HG03060 (cell line): Measurements from ENCODE around the gene ABTB2.
A peak's percentile ranks its signal among the peaks of the same experiment; 100 is the strongest.
"Not testable (repeated sequence)": the region's sequence is repeated elsewhere in the genome, so short reads cannot be mapped to it uniquely, and the experiment has no call there.

Experiments
- ATAC-seq: cut with Tn5 transposase; IDR thresholded peaks from one replicate; pipeline ENCODE4 v1.9.1; 2021; ENCODE audit warnings: low read depth, moderate number of reproducible peaks; ENCODE audit not compliant: unreplicated experiment

The ABTB2 gene

DNA sequence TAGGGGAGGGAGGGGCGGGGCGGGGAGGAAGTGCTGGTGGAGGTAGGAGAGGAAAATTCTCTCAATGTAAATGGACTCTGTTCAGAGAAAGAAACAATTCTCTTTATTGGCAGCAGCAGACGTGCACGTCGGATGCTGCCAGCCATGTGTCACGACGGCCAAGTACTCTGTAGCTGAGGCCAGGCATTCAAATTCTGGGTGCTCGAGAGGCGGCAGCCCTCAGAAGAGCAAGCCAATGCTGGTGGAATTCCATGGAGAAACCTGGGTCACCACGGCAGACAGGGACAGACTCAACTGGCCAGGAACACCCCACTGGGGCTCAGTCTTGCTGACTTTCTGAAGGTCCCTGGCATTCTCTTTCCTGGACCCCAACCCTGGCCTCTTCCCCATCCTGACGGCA, 90.8 kb downstream of the ABTB2 start:
- ATAC-seq: no peak

DNA sequence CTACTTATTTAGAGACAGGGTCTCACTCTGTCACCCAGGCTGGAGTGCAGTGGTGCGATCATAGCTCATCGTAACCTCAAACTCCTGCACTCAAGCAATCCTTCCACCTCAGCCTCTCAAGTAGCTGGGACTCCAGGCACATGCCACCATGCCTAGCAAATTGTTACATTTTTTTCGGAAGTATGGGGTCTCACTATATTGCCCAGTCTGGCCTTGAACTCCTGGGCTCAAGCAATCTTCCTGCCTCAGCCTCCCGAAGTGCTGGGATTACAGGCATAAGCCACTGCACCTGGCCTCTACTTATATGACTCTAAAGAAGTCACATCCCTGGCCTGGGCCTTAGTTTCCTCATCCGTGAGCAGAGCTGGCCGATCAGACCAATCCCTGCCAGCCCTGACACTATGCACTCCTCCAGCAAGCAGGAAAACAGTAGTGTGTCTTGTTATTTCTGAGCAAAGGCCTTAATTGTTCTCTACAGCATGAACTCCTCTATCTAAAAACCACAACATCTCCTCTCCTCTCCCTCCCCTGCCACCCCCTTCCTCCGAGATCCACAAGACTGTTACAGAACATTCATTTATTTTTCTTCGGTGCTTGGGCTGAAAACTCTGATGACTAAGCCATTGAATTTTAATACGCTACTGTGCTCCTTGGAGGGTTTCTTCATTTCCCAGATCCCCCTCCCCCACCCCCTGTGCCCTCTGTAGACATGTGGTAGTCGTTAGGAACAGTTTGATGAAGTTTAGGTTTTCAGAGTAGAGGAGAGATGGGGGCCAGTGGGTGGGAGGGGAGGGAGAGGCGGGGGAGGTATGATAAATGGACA, 91.5 kb downstream of the ABTB2 start:
- no peak for ATAC-seq

DNA sequence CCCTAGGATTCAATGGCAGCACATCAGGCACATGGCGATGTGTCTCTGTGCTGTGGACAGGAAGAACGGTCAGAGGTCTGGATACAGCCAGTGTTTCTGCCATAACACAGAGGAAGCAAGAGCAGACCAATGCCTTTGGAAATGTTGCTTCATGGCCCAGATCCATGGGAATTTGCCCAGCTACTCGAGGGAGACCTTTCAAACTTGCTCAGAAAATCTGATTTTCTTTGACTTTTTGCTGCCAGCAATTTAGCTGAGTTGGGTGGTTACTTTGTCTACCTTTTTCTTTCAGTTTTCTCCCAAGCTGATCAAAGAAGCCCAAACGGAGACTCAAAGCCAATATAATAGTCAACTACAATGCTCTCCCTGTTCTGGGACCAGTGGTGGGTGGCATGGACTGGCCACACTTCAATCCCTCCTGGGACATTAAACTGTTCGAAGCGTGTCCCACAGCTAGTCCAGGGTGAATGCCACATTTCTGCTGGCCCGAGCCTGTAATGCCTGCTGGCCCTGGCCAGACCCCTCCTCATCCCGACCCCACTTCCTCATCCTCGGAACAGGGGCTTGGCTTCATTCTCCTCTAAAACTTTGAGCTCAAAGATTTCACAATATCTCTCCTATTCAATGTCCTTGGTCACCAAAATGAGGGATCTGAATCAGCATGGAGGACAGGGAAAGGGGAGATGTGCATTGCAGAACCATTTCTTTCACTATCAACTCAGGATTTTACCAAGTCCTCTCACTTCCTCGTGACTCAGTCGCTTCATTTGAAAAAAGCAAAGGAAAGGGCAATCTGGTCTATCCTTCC, 93.3 kb downstream of the ABTB2 start:
- ATAC-seq: no peak

DNA sequence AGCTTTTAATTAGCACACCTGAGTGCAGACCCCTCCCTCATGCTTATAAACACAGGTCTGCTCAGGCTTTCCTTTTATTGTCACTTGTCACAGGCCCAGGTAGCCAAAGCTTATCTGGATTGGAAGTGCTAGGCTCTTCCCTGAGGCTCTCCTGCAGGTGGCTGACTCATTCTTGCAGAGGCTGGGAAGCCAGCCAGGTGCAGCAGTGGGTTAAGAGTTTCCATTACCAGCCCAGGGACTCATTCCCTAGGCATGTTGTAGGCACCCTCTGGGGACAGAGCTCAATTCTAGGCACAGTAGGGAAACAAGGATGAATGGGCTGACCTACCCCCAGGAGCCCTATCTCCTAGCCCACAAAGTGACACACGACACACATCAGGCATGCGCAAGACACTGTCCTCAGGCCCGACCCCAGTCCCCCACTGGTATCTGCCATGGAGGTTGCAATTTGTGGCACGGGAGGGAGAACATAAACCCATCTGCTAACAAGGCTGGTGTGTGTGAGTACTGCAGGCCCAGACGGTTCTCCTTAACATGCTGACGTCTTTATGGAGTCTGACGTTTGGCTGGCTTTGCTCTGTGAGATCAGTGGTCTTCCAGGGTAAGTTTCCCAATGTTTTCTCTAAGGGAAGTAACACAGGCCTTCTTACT, 94.2 kb downstream of the ABTB2 start:
- ATAC-seq: no peak

DNA sequence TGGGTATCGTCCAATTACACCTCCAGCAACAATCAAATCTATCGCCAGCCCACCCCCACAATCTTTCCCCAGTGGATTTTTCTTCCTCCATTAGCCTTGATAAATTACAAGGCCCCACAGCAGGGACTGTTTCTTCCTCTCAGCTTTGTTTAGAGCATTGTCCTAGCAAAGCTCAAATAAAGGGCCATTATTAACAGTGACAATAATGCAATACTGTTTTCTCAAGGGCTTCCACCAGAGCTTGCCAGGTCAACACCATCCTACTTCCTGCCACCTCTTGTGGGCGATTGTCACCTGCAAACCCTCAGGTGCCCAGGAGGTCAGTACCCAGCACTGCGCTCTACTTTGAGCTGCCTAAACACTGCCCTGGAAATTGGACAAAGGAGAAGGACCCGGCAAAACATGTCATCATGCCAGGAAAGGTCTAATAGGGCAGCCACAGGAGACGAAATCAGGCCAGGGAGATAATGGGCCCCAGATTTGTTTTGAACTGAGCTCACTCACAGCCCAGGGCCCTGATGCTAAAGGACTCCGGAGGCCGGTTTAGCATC, 95.2 kb downstream of the ABTB2 start:
- ATAC-seq: no peak

DNA sequence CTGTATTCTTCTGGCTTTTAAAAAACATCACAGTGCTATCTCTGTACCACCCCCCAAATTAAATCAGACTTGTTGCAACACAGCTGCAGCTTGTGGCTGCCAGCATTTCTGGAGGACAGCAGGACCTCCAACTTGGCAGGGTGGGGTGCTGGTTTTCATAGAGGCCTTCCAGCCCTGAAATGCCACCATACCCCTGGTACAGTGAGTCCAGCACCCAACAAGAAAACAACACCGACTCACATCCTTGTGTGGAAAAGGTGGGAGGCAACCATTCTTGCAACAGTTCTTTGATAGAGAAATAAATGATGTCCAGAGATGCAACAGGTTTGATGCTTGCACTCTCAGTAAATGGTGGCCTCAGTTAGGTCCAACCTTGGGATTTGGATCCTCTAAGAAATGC, 96.0 kb downstream of the ABTB2 start:
- no peak for ATAC-seq

DNA sequence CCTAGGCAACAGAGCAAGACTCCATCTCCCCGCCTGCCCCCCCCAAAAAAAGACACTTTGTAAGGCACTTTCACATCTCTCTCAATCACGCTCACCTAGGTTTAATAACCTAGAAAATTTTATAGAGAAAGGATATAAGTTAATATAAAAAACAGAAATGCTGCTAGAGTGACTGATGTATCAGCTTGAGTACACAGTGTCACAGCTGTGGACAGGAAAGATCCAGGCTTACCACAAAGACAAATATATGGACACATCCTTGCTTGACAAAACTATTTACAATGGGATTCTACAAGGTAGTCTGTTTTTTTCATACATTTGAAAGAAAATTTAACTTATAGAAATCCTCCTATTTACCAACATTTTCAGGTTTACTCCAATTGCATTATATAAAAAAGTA, 96.7 kb downstream of the ABTB2 start:
- no peak for ATAC-seq

DNA sequence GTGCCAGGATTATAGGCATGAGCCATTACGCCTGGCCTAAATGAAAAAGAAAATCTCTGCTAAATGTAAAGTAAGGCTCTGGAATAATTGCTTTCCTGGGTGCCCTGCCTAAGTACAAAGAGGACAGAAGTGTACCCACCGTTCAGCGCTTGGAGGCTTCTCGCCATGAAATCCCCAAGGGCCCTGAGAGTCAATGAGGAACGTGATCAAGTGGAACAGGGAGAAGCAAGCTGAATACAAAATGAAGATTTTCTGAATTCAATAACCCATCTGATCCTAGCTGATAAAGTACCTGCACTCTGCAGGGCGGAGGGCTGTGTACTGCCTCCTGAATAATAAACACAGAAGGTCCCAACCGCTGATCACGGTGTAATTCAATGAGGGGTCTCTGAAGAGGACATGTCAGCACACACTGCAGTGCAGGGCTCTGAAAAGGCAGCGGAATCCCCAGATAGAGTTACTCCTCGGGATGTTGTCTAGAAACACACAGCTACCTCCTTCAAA, 97.7 kb downstream of the ABTB2 start:
- no peak for ATAC-seq

DNA sequence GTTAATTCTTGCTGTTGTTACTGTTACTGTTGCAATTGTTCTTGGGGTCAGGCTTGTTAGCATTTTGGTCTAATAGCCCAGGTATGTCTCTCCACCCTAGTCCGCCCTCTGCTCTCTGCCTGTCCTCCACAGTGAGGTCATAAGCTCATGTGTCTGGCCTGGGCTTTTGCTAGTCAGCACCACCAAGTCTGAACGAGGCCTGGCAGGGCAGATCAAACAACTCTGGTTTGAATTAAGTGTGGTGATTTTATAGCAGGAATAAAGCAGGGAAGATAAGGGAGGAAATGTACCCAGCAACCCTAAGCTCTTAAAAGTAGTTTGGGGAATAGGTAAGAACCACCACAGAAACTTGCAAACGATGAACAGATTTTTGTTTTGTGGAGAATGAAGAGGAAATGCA, 98.7 kb downstream of the ABTB2 start:
- ATAC-seq: no peak

DNA sequence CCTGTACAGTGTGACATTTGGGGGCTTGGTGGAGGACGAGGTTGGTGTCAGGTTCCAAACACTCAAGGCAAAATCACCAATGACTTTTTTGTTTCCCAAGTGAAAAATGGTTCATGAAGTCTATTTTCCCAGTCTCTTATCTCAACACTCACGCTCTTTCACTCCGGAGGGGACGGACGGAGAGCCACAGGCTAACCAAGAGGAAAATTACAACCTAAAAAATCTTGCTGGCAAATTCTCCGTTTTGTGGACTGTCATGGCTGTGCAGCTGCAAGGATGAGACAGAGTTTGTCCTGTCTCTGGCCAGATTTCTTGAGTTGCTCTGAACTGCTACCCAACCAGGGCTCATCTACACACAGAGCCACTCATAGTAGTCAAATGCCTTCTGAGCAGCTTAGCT, 101.2 kb downstream of the ABTB2 start:
- no peak for ATAC-seq

DNA sequence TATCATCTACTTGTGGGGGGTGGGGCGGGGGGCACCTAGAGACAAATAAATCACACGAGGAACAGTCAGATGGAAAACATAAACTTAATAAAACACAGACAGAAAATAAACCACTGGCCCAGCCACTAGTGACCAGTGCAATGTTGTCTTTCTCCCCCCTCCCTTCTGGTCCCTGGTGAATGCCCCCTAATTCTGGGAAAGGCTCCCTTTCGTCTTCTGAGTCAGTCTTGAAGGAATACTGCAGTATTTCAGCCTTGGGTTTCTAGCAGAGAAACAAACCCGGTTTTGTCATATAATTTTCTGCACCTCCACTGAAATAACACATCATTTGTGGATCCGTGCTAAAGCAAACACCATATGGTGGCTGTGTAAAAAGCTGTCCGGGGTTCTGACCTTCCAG, 101.7 kb downstream of the ABTB2 start:
- no peak for ATAC-seq

DNA sequence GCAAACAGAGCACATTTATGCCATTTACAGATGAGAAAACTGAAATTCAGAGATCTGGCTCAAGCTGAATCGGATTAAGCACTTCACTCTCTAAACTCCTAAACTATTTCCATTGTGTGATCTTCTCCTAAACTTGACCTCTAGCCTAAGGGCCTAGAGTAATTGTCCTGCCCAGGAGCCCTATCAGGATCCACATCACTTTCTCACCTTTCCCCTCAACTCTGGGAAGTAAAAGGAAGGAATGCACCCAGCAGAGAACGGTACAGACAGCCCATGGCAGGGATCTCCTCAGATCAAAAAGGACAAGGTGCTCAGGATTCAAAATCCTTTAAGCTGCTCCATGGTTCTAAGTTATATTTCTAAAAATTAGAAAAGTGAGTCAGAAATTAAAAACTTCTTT, 102.7 kb downstream of the ABTB2 start:
- ATAC-seq: no peak

DNA sequence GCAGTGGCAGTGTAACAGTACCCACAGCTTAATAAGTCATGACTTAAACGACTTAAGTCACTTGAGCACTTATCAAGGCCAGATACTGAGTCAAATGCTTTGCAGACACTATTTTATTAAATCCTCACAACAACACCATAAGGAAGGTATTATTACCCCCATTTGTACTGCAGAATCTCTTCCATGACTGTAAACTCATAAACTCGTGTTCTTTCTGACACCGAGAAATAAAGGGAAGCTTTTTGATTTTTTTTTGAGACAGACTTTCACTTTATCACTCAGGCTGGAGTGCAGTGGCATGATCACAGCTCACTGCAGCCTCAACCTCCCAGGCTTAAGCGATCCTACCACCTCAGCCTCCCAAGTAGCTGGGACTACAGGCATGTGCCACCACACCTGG, 103.8 kb downstream of the ABTB2 start:
- no peak for ATAC-seq

DNA sequence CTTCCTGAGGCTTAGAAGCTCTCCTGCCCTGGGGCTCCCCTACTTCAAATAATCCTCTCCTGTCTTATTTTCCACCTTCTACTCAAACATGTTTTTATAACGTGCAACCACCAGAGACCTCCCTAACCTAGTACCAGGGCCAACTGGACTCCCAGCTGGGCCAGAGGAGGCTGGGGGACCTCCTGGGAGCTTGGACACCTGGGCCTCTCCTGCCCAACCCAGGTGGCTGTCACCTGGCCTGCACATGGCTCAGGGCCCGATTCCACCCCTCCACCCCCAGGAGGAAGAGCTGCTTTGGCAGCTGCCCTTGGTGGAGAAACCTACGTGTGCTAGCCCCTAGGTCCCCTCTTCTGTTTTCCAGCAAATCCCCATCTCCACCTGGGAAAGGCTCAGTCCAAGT, 105.2 kb downstream of the ABTB2 start:
- no peak for ATAC-seq

DNA sequence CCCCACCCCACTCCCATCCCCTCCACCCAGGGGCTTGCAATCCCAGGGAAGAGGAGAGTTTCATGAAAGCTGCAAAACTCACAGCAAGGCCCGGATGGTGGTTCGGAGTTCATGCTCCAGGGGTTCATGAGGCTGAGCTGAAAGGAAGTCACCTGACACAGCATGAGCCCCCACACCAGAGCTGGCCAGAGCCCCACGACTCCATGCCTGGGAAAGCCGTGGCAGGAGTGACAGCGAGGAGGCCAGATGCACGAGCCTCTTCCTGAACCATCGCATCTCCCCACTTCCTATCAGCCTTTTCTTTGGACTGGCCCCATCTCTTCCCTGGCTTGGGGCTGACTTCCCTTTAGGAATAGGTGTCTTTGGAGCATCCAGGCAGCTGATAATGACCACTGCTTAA, 105.8 kb downstream of the ABTB2 start:
- ATAC-seq: no peak

DNA sequence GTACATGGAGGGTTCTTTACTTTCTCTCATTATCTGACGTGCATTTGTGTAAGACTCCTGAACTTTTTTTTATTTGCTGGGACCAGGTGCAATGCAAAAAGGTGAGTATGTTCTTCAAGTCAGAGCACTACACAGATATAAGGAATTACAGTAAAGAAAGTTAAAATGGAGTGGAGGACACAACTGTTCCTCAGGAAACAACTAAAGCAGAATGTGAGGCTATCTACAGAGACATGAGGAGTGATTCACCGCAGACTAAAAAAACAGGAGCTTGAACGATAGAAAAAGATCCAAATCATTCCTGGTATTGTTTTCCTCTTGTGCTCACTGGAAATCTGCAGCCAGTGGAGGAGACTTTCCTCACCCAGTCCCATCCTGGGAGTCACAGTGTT, 106.2 kb downstream of the ABTB2 start:
- no peak for ATAC-seq

DNA sequence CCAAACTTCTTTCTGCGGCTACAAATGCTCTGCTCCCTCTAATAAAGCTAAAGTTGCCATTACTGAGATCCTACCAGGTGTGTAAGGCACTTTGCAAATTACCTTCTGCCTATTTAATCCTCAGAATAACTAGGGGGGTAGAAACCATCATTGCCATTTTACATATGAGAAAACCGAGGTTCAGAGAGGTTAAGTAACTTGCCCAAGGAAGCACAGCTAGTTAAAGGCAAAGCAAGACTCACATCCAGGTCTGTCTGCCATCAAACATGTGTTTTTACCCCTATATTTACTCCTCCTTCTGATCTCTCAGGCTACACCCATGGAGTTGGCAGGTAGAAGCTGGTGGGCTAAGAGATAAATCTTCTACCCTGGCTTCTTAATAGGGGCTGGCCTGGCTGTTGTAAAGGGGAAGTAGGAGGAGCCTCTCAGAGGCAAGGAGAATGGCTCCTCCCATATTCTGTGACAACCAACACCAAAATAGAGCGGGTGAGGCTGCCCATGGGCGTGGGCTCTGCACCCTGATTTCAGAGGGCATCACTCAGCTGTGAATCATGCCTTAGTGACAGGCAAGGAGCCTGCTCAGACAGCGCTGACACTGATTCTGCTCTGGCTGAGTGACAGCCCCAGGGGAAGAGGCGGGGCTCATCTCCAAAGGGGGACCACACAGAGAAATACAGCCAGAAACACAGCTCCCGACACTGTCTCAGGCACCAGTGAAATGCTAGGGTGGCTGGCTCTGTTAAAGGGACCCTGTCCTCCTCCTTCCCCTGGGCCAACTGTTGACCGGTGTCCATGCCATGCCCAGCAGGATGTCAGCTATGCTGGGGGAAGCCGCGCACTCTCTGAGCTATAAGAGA, 106.8 kb downstream of the ABTB2 start:
- peak; percentile 72 for ATAC-seq

DNA sequence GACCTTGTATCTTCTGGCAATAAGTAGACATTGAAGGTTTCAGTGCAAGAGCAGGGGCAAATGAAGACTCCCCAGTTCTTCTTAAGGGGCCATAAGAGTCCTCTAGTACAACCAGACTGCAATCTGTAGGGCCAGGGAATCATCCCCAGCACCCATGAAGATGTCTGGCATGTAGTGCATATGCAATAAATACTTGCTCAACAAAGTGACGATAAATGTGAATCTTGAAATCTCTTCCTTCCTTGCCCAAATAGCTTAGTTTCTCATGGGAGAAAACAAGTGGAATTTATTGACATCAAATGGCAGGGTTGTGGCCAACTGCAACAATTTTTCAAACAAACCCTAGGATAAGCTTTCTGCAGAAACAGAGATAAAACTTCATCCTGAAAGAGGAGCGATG, 107.6 kb downstream of the ABTB2 start:
- no peak for ATAC-seq

DNA sequence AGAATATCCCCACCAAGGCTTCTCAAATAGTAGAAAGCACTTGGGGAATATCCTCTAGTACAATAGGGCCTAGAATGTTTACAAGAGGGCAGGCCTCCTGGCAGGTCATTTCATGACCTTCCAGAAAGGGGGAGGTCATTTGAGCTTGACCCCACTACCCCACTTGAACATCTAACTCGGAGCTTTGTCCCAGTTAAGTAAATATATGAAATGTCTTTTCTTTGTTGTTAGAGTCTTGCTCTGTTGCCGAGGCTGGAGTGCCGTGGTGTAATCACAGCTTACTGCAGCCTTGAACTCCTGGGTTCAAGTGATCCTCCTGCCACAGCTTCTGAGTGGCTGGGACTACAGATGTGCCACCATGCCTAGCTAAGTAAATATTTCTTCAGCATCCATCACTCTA, 108.4 kb downstream of the ABTB2 start:
- no peak for ATAC-seq

DNA sequence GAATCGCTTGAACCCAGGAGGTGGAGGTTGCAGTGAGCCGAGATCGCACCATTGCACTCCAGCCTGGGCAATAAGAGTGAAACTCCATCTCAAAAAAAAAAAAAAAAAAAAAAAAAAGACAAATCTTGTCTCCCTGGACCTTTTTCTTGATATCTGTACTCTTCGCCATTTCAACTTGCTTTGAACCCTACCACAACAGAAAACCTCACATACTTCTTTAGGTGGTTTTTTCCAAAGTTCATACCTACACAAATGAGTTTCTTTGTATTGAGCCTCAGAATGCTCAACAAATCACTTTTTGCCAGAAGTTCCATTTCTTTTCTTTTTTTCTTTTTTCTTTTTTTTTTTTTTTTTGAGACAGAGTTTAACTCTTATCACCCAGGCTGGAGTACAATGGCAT, 111.3 kb downstream of the ABTB2 start:
- not testable (repeated sequence) for ATAC-seq
